HCT116 (cell line): ENCODE measurements around the gene CFAP91. TPM values are rescaled to one million over a fixed set of nuclear protein-coding genes. Genes with fewer than 3 reads are reported as not detected.

Source experiments
- ATAC-seq: fragments of 200-7000 bp; cut with Tn5 transposase; 2 replicates; pipeline ENCODE4 v1.9.1; 2020; ENCODE audit warnings: mild to moderate bottlenecking, moderate library complexity
- BruUV-seq: library from RNA; stranded (reverse); fragments of 400-500 nt; replicated peaks from 2 replicates; lab custom pipeline; 2021; lab: Mats Ljungman, UMichigan
- CTCF ChIA-PET: fragments of 300-600 bp; sonication (Branson Sonifier 250); formaldehyde crosslinking; loops from one replicate; lab custom pipeline; 2021; ENCODE audit warnings: antibody characterized with exemption; lab: Charles Lee
- POLR2A ChIA-PET: fragments of 300-600, 350-600 bp; sonication (Branson Sonifier 250); formaldehyde crosslinking; loops from one replicate; lab custom pipeline; 2021; ENCODE audit warnings: antibody characterized with exemption; lab: Charles Lee
- RAD21 ChIA-PET, 2 experiments: fragments of 300-600 bp; sonication (Branson Sonifier 250); formaldehyde crosslinking; loops; one replicate each; lab custom pipeline; 2023; ENCODE audit warnings: low total read pairs in 2 of 2; ENCODE audit not compliant: uncharacterized antibody in 2 of 2, unreplicated experiment in 2 of 2, low non-redundant PET in 1 of 2; lab: Charles Lee
- DNase-seq: peaks from one replicate; pipeline ENCODE4 v3.0.0-alpha.2; 2010; ENCODE audit warnings: low read depth, low spot score
- H2AFZ ChIP-seq: fragments of 200-600 bp; shearing (Covaris generic), sonication (generic); 2 replicates; pipeline ENCODE4 v1.6.1; 2017; ENCODE audit warnings: low read depth, mixed run types, mixed read lengths, antibody characterized with exemption, low read length; ENCODE audit not compliant: poor library complexity, severe bottlenecking
- H3K27ac ChIP-seq: 2 replicates; pipeline ENCODE4 v1.5.1; 2012; ENCODE audit warnings: low read depth, low read length
- H3K27me3 ChIP-seq: fragments of 200-600 bp; sonication (generic); 2 replicates; pipeline ENCODE4 v1.6.1; 2016; ENCODE audit warnings: mixed run types, low read length, mixed read lengths; ENCODE audit not compliant: insufficient read depth
- H3K36me3 ChIP-seq, 2 experiments: fragments of 200-500 bp in 1 of 2; fragments of 200-600 bp in 1 of 2; sonication (Bioruptor generic) in 1 of 2; sonication (generic) in 1 of 2; 2 replicates each; pipeline versions ENCODE4 v1.5.1 to v1.6.1; 2014 to 2016; ENCODE audit warnings: low read length in 2 of 2, inconsistent platforms in 1 of 2, mixed read lengths in 1 of 2, mixed run types in 1 of 2; ENCODE audit not compliant: insufficient read depth in 2 of 2, control insufficient read depth in 1 of 2
- H3K4me1 ChIP-seq, 2 experiments: fragments of 200-600 bp in 1 of 2; sonication (generic) in 1 of 2; 2 replicates each; pipeline versions ENCODE4 v1.5.1 to v1.6.1; 2012 to 2017; ENCODE audit warnings: low read length in 2 of 2, inconsistent platforms in 1 of 2, mild to moderate bottlenecking in 1 of 2, mixed read lengths in 1 of 2, mixed run types in 1 of 2, moderate library complexity in 1 of 2; ENCODE audit not compliant: insufficient read depth in 2 of 2, control insufficient read depth in 1 of 2
- H3K4me2 ChIP-seq: fragments of 200-600 bp; sonication (generic); 2 replicates; pipeline ENCODE4 v1.6.1; 2017; ENCODE audit warnings: mixed run types, low read length, mixed read lengths
- H3K4me3 ChIP-seq, 2 experiments: fragments of 200-600 bp in 1 of 2; sonication (generic) in 1 of 2; replicated peaks in 1 of 2; 2 replicates each; pipeline ENCODE4 v1.5.1; 2011 to 2016; ENCODE audit warnings: low read length in 2 of 2, control low read depth in 1 of 2, low read depth in 1 of 2, mild to moderate bottlenecking in 1 of 2, mixed read lengths in 1 of 2, mixed run types in 1 of 2
- H3K79me2 ChIP-seq: fragments of 200-600 bp; sonication (generic); 2 replicates; pipeline ENCODE4 v1.6.1; 2017; ENCODE audit warnings: mild to moderate bottlenecking, mixed run types, low read length, moderate library complexity, mixed read lengths; ENCODE audit not compliant: insufficient read depth
- H3K9ac ChIP-seq: fragments of 200-600 bp; sonication (generic); 2 replicates; pipeline ENCODE4 v1.6.1; 2016; ENCODE audit warnings: low read length, mixed read lengths
- H3K9me2 ChIP-seq: fragments of 200-600 bp; sonication (generic), shearing (Covaris generic); 2 replicates; pipeline ENCODE4 v1.6.1; 2017; ENCODE audit warnings: mixed run types, mild to moderate bottlenecking, moderate library complexity; ENCODE audit not compliant: insufficient read depth
- H3K9me3 ChIP-seq, 2 experiments: fragments of 200-500 bp in 1 of 2; fragments of 200-600 bp in 1 of 2; sonication (Bioruptor generic) in 1 of 2; sonication (generic) in 1 of 2; 2 replicates each; pipeline ENCODE4 v1.6.1; 2014 to 2017; ENCODE audit warnings: low read length in 2 of 2, mixed read lengths in 2 of 2, inconsistent platforms in 1 of 2, low read depth in 1 of 2, mild to moderate bottlenecking in 1 of 2, mixed run types in 1 of 2, moderate library complexity in 1 of 2; ENCODE audit not compliant: control insufficient read depth in 1 of 2, insufficient read depth in 1 of 2
- H4K20me1 ChIP-seq: fragments of 200-600 bp; sonication (generic), shearing (Covaris generic); 2 replicates; pipeline ENCODE4 v1.6.1; 2017; ENCODE audit warnings: mixed run types, mild to moderate bottlenecking, moderate library complexity; ENCODE audit not compliant: insufficient read depth
- ATF3 ChIP-seq: IDR thresholded peaks from 2 replicates; pipeline ENCODE4 v1.6.1; 2012
- CBX3 ChIP-seq: IDR thresholded peaks from 2 replicates; pipeline ENCODE4 v1.6.1; 2012; ENCODE audit warnings: low read depth
- EGR1 ChIP-seq: IDR thresholded peaks from 2 replicates; pipeline ENCODE4 v1.6.1; 2012; ENCODE audit warnings: low read depth
- EZH2phosphoT487 ChIP-seq: fragments of 200-600 bp; IDR thresholded peaks from 2 replicates; pipeline ENCODE4 v1.6.1; 2018; ENCODE audit warnings: antibody characterized with exemption, borderline replicate concordance
- JUND ChIP-seq: IDR thresholded peaks from 2 replicates; pipeline ENCODE4 v1.6.1; 2012
- RAD21 ChIP-seq: IDR thresholded peaks from 2 replicates; pipeline ENCODE4 v1.6.1; 2012; ENCODE audit warnings: low read depth, mild to moderate bottlenecking
- SP1 ChIP-seq: IDR thresholded peaks from 2 replicates; pipeline ENCODE4 v1.6.1; 2012; ENCODE audit warnings: low read depth
- TCF7L2 ChIP-seq: IDR thresholded peaks from 2 replicates; pipeline ENCODE4 v1.7.0; 2011; ENCODE audit warnings: borderline replicate concordance, inconsistent platforms; ENCODE audit not compliant: insufficient read depth, insufficient read length; ENCODE audit errors: extremely low read depth
- ZBTB33 ChIP-seq: IDR thresholded peaks from 2 replicates; pipeline ENCODE4 v1.6.1; 2011; ENCODE audit warnings: mild to moderate bottlenecking, low read length, moderate library complexity; ENCODE audit not compliant: insufficient replicate concordance; ENCODE audit errors: extremely low read depth
- intact Hi-C: fragments of 100-400 bp; cut with micrococcal nuclease; formaldehyde crosslinking; loops from 2 replicates; pipeline ENCODE4 v1.10.0; 2022
- total RNA-seq: library from RNA; stranded (reverse); gene quantifications from one replicate; pipeline ENCODE4 v1.2.1, GENCODE V29; 2021; ENCODE audit not compliant: unreplicated experiment

The CFAP91 gene
- total RNA-seq, 1 experiment from 2014 or later = 0.96 TPM

- H3K27ac ChIP-seq = no peak overlapping the region
- H3K9me3 ChIP-seq = no peaks in the 10 kb centered on the region
- ChIA-PET POLR2A (no interaction called here), RAD21 (no interaction called here), CTCF (no interaction called here)
- no peaks in the 10 kb centered on the region; the same call in 1 of the 2 replicates for H3K27me3 ChIP-seq
- H3K9me2 ChIP-seq = no peaks in the 10 kb centered on the region
- no peak overlapping the region for H3K9ac ChIP-seq
- no peaks in the 10 kb centered on the region for H3K36me3 ChIP-seq
- H2AFZ ChIP-seq = no peak overlapping the region
- intact Hi-C loops = no loop called here
- ATAC-seq (no peak), DNase-seq (no peak)
- TF ChIP-seq SP1 = no peak
- H3K79me2 ChIP-seq = no peaks in the 10 kb centered on the region
- no peak overlapping the region for H3K4me3 ChIP-seq
- no peak overlapping the region for H3K4me2 ChIP-seq
- H4K20me1 ChIP-seq = no peaks in the 10 kb centered on the region
- BruUV-seq = no TSS peak
- 0 out of 4 replicates have a peak, but pooled peaks cover 0 to 4% of the 10 kb centered on the region in 2 experiments for H3K4me1 ChIP-seq
Observed at GRCh38 chr3:119658994-119659393, 43.8 kb upstream of the CFAP91 start.

- no peak for DNase-seq
- BruUV-seq = no TSS peak
- Histone ChIP-seq H3K4me3 (no peak overlapping the region), H3K9me2 (no peaks in the 10 kb centered on the region), H4K20me1 (no peaks in the 10 kb centered on the region), H3K27me3 (no peaks in the 10 kb centered on the region; the same call in 1 of the 2 replicates), H3K9me3 (no peaks in the 10 kb centered on the region), H3K79me2 (no peaks in the 10 kb centered on the region), H3K36me3 (no peaks in the 10 kb centered on the region), H3K4me1 (0 out of 4 replicates have a peak, but pooled peaks cover 0 to 4% of the 10 kb centered on the region in 2 experiments), H2AFZ (no peak overlapping the region), H3K9ac (no peak overlapping the region), H3K27ac (no peak overlapping the region), H3K4me2 (no peak overlapping the region)
- intact Hi-C loops = no loop called here
- ChIA-PET RAD21 (no interaction called here), CTCF (no interaction called here), POLR2A (no interaction called here)
- no peak for TF ChIP-seq EGR1
- TF ChIP-seq ATF3 = no peak
- no peak for TF ChIP-seq CBX3
- no peak for TF ChIP-seq EZH2phosphoT487
- TF ChIP-seq ZBTB33 = no peak
- no peak for TF ChIP-seq JUND
- TF ChIP-seq RAD21 = no peak
- TF ChIP-seq TCF7L2 = no peak
- no peak for TF ChIP-seq SP1
- no peak for ATAC-seq
Observed at GRCh38 chr3:119659606-119660291, 43.1 kb upstream of the CFAP91 start.
